Posterior vena cava (tissue), 2 donors: ENCODE results near the gene OLFM4. TPM values are rescaled to one million over a fixed set of nuclear protein-coding genes. Genes with fewer than 3 reads are reported as not detected.

Source experiments
- DNase-seq: peaks from one replicate; pipeline ENCODE4 v3.0.0-alpha.2; 2020; ENCODE audit warnings: low spot score
- intact Hi-C, 2 donors: fragments of 100-400 bp; cut with DNase I; formaldehyde crosslinking; loops; one replicate each; pipeline versions ENCODE4 v1.14.1 to v1.14.2; 2022 to 2023
- long read RNA-seq, 2 donors: library from polyadenylated mRNA; unstranded; transcript quantifications; one replicate each; pipeline ENCODE4 v2.0.0, GENCODE V29; 2020 to 2021
- total RNA-seq, 2 donors: library from RNA; stranded (reverse); fragmentation: NEBNext Ultra II Directional; extraction: Animal tissue kit (Norgen Biotek cat#: 25700); gene quantifications; one replicate each; pipeline ENCODE4 v1.2.1, GENCODE V29; 2021
- donor health status: DM: yes; HTN: yes; CAD: no.
- donor health status: DM: yes; HTN: yes; CAD: no.

The OLFM4 gene, protein sequence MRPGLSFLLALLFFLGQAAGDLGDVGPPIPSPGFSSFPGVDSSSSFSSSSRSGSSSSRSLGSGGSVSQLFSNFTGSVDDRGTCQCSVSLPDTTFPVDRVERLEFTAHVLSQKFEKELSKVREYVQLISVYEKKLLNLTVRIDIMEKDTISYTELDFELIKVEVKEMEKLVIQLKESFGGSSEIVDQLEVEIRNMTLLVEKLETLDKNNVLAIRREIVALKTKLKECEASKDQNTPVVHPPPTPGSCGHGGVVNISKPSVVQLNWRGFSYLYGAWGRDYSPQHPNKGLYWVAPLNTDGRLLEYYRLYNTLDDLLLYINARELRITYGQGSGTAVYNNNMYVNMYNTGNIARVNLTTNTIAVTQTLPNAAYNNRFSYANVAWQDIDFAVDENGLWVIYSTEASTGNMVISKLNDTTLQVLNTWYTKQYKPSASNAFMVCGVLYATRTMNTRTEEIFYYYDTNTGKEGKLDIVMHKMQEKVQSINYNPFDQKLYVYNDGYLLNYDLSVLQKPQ
- under 1 TPM; 0.19 to 0.51 TPM for total RNA-seq
- long read RNA-seq, donor 1: 0 reads
- long read RNA-seq, donor 2: 0 reads

DNA sequence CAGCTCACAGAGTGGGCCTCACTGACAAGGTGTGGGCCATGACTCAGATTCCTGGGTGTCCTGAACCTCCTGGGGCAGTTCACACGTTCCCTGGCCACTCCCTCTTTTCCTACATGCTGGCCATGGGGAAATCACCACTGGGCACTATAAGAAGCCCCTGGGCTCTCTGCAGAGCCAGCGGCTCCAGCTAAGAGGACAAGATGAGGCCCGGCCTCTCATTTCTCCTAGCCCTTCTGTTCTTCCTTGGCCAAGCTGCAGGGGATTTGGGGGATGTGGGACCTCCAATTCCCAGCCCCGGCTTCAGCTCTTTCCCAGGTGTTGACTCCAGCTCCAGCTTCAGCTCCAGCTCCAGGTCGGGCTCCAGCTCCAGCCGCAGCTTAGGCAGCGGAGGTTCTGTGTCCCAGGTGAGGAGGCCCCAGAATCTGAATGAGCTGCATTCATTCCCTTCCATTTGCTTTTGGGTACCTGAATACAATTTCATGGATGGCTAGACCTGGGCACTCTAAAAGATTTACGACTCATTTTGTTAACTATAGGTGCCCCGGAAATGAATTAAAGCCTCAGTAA lies at the start of gene OLFM4:
TSS of gene OLFM4 (plus strand) at position 177 of the 567 bp plus-strand sequence. CDS start at position 201, 24 bp downstream.
- no peak for DNase-seq
- intact Hi-C loops: no loop called here

GRCh38 chr13:52978989-52979388 lies 49.6 kb upstream of the OLFM4 start:
- intact Hi-C loops: no loop called here
- DNase-seq: no peak

- intact Hi-C loops: no loop called here
- DNase-seq: no peak
These were observed 47.9 kb upstream of the OLFM4 start for GRCh38 chr13:52980695-52981094.

DNA sequence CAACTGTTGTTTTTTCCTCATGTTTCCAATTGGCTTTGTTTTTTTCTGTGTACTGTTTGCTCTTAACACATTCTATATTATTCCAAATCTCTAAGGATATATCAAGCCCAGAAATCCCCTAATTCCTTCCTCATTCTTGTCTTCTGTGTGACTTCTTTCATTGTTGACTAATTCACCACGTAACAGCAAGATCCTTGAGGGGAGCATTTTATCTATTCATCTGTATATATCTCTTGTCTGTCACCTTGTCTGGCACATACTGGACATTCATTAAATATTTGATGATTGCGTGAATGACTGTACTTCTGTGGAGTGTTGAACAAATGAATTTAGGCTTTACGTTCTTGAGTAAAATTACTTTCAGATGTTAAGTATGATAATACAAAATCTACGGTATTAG lies 44.8 kb upstream of the OLFM4 start:
- intact Hi-C loops: no loop called here
- no peak for DNase-seq

DNA sequence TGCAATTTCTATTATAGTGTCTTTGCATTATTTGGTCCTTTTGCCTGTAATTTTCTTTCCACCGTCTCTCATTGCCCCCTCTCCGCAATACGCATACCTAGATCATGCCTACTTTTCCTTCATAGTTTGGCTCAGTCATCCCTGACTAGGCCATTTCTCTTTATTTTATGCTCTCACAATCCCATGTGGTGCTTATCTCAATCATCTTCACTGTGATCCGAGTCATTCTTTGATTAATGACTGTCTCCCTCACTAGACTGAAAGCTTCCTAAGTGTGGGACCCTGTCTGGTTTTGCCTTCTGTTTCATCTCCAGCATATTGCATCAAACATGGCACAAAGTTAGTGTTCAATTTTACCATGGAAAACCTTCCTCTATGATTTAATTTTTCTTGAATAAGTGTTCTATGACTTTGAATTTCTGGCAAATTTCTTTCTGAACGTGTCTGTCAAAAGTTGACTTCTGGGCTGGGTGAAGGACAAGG lies 43.7 kb upstream of the OLFM4 start:
- intact Hi-C loops: no loop called here

DNA sequence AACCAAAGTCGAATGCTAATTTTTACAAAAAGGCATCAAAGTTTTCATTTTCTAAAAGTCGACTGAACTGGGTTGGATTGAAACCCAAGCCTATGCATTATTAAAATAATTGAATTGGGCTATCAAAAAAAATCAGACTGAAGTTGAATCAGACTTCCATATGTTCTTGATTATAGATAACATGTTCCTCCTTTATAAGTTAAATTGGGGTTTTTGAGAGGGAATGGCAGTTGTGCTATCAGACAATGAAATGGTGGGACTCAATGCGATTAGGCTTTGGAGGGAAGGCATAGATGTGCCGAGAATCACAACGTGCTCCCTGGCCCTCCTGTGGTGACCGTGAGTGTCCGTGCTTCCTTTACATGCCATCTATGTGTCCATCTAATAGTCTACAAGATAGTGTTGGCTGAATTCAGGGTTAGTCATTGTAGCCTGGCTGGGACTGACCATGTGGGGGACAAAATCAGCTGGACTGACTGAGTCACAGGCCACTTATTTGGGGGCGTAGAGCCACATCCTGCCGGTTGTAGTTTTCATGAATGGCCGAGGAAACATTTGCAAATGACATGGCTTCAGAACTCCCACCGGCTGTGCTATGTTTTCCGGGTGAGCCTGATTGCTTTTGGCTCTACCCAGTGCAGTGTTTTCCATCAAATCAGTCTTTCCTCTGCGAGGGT lies 37.1 kb upstream of the OLFM4 start:
- intact Hi-C loops: no loop called here
- no peak for DNase-seq

More for the DNA sequence above, 43.7 kb upstream of the OLFM4 start:
- no peak for DNase-seq

DNA sequence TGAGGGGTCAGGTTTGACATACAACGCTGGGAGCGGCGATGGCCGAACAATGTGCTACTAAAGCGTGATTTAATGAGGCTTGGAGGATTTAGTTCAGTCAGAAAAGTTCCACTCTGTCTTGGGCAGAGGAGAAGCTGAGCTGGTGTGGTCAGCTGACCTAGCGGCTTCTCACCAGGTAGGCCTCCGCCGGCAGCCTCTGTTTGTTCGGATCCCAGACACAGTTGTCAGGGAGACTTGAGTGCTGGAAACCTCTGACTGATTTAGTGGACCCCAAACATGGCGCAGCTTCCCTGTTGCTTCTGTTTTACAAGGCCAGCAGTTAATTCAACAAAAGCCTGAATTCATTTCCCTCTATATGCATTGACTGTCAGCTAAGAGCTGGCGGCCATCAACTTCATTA lies 36.5 kb upstream of the OLFM4 start:
- DNase-seq: no peak
- intact Hi-C loops: no loop called here

DNA sequence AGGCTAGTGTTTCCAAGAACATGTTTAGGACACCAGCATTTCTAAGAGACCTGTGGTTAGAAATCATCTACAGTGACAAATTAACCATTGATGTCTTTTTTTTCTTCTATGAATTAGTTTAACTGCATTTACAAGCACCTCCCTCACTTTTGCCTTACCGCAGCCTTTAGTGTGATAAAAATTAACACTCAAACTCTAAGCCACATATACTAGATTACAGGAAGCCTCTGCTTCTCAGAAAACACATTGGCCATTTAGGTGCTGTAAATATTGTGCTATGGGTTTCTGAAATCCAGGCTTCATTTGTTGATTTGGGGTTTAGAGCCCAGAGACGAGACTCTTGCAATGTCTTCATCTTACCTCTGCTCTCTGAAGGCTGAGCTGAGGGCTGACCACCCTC lies 34.6 kb upstream of the OLFM4 start:
- intact Hi-C loops: no loop called here
- DNase-seq: no peak

GRCh38 chr13:52994865-52995264 lies 33.7 kb upstream of the OLFM4 start:
- no peak for DNase-seq

GRCh38 chr13:52995946-52996345 lies 32.7 kb upstream of the OLFM4 start:
- intact Hi-C loops: no loop called here
- no peak for DNase-seq

More at GRCh38 chr13:52994865-52995264, 33.7 kb upstream of the OLFM4 start:
- intact Hi-C loops: no loop called here

- intact Hi-C loops: no loop called here
- no peak for DNase-seq
These were observed 30.4 kb upstream of the OLFM4 start for GRCh38 chr13:52997951-52998876.

- no peak for DNase-seq
These were observed 29.4 kb upstream of the OLFM4 start for GRCh38 chr13:52999093-52999696.

DNA sequence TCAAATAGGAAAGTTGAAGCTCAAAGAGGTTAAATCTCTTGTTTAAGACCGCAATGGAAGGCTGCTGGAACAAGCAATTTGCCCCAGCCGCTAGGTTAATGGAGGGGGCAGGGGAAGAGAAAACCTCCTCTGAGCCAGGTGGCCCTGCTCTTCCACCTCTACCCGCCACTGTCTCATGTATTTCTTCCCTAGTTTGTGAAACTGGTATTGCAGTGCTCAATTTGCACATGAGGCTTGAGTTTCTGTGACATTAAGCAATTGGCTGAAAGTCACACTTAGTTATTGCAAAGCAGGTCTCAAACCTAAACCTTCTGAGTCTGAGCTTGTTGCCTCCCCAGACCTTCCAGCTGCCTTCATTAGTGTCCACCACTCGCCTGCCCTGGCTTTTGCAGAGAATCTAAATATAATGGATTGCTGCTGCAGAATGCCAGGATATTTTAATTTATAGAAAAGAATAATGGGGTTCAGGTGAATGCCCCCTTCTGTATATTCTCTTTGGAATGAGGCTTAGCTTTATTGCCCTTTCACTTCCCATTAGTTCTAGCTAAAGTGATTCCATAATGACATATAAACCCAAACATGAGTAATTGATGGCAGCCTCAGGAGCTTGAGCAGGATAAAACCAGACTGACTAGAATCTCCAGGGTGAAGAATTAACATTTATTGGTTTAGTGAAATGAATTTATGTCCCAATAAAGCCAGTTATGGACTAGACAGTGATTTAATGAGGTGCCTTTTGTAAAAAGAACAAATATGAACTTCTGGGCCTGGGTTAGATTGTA lies 27.0 kb upstream of the OLFM4 start:
- intact Hi-C loops: no loop called here
- DNase-seq: no peak

More at GRCh38 chr13:52999093-52999696, 29.4 kb upstream of the OLFM4 start:
- intact Hi-C loops: no loop called here

- intact Hi-C loops: no loop called here
- DNase-seq: no peak
These were observed 24.0 kb upstream of the OLFM4 start for GRCh38 chr13:53004573-53004972.

DNA sequence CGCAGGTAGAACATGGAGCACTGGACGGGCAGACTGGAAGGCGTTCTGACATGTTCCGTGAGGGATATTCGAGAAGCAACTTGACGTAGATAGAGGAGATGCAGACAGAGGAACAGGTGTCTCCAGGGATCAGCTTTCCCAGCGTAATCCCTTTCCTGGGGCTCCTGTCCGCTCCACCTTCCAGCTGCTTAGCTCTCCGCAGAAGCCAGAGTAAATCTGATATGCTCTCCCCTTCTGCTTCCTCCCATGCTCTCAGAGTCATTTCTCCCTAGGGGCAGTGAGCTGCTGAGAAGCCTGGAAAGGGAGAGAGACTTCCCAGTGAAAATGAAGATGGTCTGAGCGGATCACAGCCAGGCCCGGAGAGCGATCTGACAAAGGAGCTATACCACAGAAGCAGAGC lies 23.0 kb upstream of the OLFM4 start:
- no peak for DNase-seq
- intact Hi-C loops: no loop called here

DNA sequence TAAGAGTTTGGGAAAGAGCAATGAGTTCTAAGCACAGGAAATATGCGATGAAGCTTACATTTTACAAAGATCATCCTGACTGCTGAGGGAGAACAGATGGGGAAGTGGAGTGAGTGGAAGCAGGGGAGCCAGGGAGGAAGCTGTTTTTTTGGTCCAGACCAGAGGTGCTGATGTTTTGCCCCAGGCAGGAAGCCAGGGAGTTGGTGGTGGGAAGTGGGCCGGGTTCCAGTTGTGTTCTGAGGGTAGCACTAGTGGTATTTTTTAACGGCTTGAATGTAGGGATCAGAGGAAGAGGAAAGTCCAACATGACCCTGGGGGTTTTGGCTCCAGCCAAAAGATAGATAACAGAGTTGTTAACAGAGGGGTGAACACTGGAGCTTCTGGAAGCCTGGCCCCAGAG lies 20.7 kb upstream of the OLFM4 start:
- DNase-seq: no peak
- intact Hi-C loops: no loop called here

GRCh38 chr13:53010374-53011105 lies 18.1 kb upstream of the OLFM4 start:
- DNase-seq: no peak
- intact Hi-C loops: no loop called here
